Adrenal gland (tissue), 5 donors: ENCODE results near the gene CARD9.

Experiments
- CTCF ChIP-seq, 6 experiments: fragments of 450-650 bp in 4 of 6; fragments of 200-600 bp in 2 of 6; sonication (generic) in 1 of 6; IDR thresholded peaks; 1 replicate in 5 of 6; 2 replicates in 1 of 6; pipeline versions ENCODE4 v1.5.1 to v1.8.0; 2016 to 2021; ENCODE audit warnings: antibody characterized with exemption in 6 of 6, mild to moderate bottlenecking in 2 of 6, moderate library complexity in 1 of 6
- POLR2A ChIP-seq, 2 donors: fragments of 450-650 bp; IDR thresholded peaks; one replicate each; pipeline ENCODE4 v1.6.1; 2017; ENCODE audit warnings: antibody characterized with exemption in 2 of 2, mild to moderate bottlenecking in 2 of 2, moderate library complexity in 1 of 2
- donor health status: DM: no; HTN: no; CAD: no.

GRCh38 chr9:136368190-136368589 lies 5.3 kb downstream of the CARD9 start:
- no peak for TF ChIP-seq CTCF (IDR thresholded peaks at IDR 0.05)
- TF ChIP-seq POLR2A (IDR thresholded peaks at IDR 0.05): no peak
